GM18505 (cell line): ENCODE measurements around the gene SERINC1.
"Not testable (repeated sequence)": the region's sequence is repeated elsewhere in the genome, so short reads cannot be mapped to it uniquely, and the experiment has no call there.

ENCODE experiments used
- ATAC-seq: cut with Tn5 transposase; IDR thresholded peaks from one replicate; pipeline ENCODE4 v1.9.1; 2021; ENCODE audit not compliant: unreplicated experiment
- POLR2A ChIP-seq: IDR thresholded peaks from 4 replicates; pipeline ENCODE4 v1.6.1; 2011; ENCODE audit warnings: borderline replicate concordance; ENCODE audit not compliant: insufficient read depth, insufficient read length; ENCODE audit errors: extremely low read depth

SERINC1 gene

GRCh38 chr6:122459240-122459639 lies 12.4 kb downstream of the SERINC1 start:
- no peak for TF ChIP-seq POLR2A
- no peak for ATAC-seq

GRCh38 chr6:122458087-122458486 lies 13.5 kb downstream of the SERINC1 start:
- no peak for ATAC-seq
- TF ChIP-seq POLR2A: no peak

- ATAC-seq: not testable (repeated sequence)
Observed at GRCh38 chr6:122455116-122455515, 16.5 kb downstream of the SERINC1 start.

- no peak for TF ChIP-seq POLR2A
- no peak for ATAC-seq
Observed at GRCh38 chr6:122454673-122455072, 16.9 kb downstream of the SERINC1 start.

GRCh38 chr6:122452509-122452908 lies 19.1 kb downstream of the SERINC1 start:
- no peak for TF ChIP-seq POLR2A
- no peak for ATAC-seq

GRCh38 chr6:122449069-122449468 lies 22.5 kb downstream of the SERINC1 start:
- TF ChIP-seq POLR2A: no peak
- ATAC-seq: no peak

GRCh38 chr6:122445274-122445673 lies 26.3 kb downstream of the SERINC1 start:
- no peak for TF ChIP-seq POLR2A
- ATAC-seq: no peak

- ATAC-seq: no peak
- no peak for TF ChIP-seq POLR2A
Observed at GRCh38 chr6:122438975-122439374, 32.6 kb downstream of the SERINC1 start.

- peak; percentile 84 for ATAC-seq
Observed at GRCh38 chr6:122432816-122433215, 38.8 kb downstream of the SERINC1 start.

GRCh38 chr6:122431780-122432179 lies 39.8 kb downstream of the SERINC1 start:
- no peak for TF ChIP-seq POLR2A
- ATAC-seq: no peak

More at GRCh38 chr6:122432816-122433215, 38.8 kb downstream of the SERINC1 start:
- no peak for TF ChIP-seq POLR2A

- no peak for ATAC-seq
- TF ChIP-seq POLR2A: no peak
Observed at GRCh38 chr6:122429323-122429722, 42.3 kb downstream of the SERINC1 start.

- TF ChIP-seq POLR2A: no peak
Observed at GRCh38 chr6:122428781-122429180, 42.8 kb downstream of the SERINC1 start.

GRCh38 chr6:122426597-122426996 lies 45.0 kb downstream of the SERINC1 start:
- no peak for ATAC-seq
- TF ChIP-seq POLR2A: no peak

More at GRCh38 chr6:122428781-122429180, 42.8 kb downstream of the SERINC1 start:
- ATAC-seq: no peak

- TF ChIP-seq POLR2A: no peak
- no peak for ATAC-seq
Observed at GRCh38 chr6:122423734-122424133, 47.9 kb downstream of the SERINC1 start.

- peak; percentile 95 for ATAC-seq
Observed at GRCh38 chr6:122422614-122423267, 48.9 kb downstream of the SERINC1 start.

More at GRCh38 chr6:122422614-122423267, 48.9 kb downstream of the SERINC1 start:
- TF ChIP-seq POLR2A: no peak
